NCI-H1092 (cell line): Measurements from ENCODE around the gene ADAMTS12.

Source experiments
- DNase-seq: peaks from one replicate; lab custom pipeline; 2025; lab: John Stamatoyannopoulos, UW

ADAMTS12 gene

GRCh38 chr5:33650911-33651310 lies 240.9 kb downstream of the ADAMTS12 start:
- no peak for DNase-seq

- DNase-seq = no peak
These were observed 242.0 kb downstream of the ADAMTS12 start for GRCh38 chr5:33649549-33650482.

GRCh38 chr5:33641744-33642505 lies 249.9 kb downstream of the ADAMTS12 start:
- DNase-seq = no peak

- no peak for DNase-seq
These were observed 252.3 kb downstream of the ADAMTS12 start for GRCh38 chr5:33639474-33639873.

- no peak for DNase-seq
These were observed 254.8 kb downstream of the ADAMTS12 start for GRCh38 chr5:33637011-33637410.

- no peak for DNase-seq
These were observed 256.2 kb downstream of the ADAMTS12 start for GRCh38 chr5:33635582-33635981.

GRCh38 chr5:33633699-33634098 lies 258.1 kb downstream of the ADAMTS12 start:
- DNase-seq = no peak

GRCh38 chr5:33631786-33632185 lies 260.0 kb downstream of the ADAMTS12 start:
- no peak for DNase-seq

GRCh38 chr5:33631139-33631538 lies 260.7 kb downstream of the ADAMTS12 start:
- no peak for DNase-seq

GRCh38 chr5:33629999-33630398 lies 261.8 kb downstream of the ADAMTS12 start:
- no peak for DNase-seq

GRCh38 chr5:33628796-33629195 lies 263.0 kb downstream of the ADAMTS12 start:
- no peak for DNase-seq

- no peak for DNase-seq
These were observed 270.3 kb downstream of the ADAMTS12 start for GRCh38 chr5:33621514-33621913.

GRCh38 chr5:33614039-33614438 lies 277.8 kb downstream of the ADAMTS12 start:
- DNase-seq = no peak

- no peak for DNase-seq
These were observed 279.4 kb downstream of the ADAMTS12 start for GRCh38 chr5:33612386-33612785.

- DNase-seq = no peak
These were observed 279.9 kb downstream of the ADAMTS12 start for GRCh38 chr5:33611877-33612276.

- DNase-seq = peak; percentile 34
These were observed 283.3 kb downstream of the ADAMTS12 start for GRCh38 chr5:33608344-33609041.

- DNase-seq = no peak
These were observed 287.3 kb downstream of the ADAMTS12 start for GRCh38 chr5:33604503-33604902.

- no peak for DNase-seq
These were observed 289.9 kb downstream of the ADAMTS12 start for GRCh38 chr5:33601881-33602280.

- DNase-seq = no peak
These were observed 296.5 kb downstream of the ADAMTS12 start for GRCh38 chr5:33595303-33595702.

GRCh38 chr5:33594006-33594405 lies 297.8 kb downstream of the ADAMTS12 start:
- no peak for DNase-seq

- DNase-seq = no peak
These were observed 299.5 kb downstream of the ADAMTS12 start for GRCh38 chr5:33592245-33592644.

GRCh38 chr5:33588654-33589372 lies 303.0 kb downstream of the ADAMTS12 start:
- no peak for DNase-seq
